Measurements from ENCODE around the gene DPP7. TPM values are rescaled to one million over a fixed set of nuclear protein-coding genes. Genes with fewer than 3 reads are reported as not detected.

The DPP7 gene
- total RNA-seq, 1 donor from 2014 or later: 150 TPM

DNA sequence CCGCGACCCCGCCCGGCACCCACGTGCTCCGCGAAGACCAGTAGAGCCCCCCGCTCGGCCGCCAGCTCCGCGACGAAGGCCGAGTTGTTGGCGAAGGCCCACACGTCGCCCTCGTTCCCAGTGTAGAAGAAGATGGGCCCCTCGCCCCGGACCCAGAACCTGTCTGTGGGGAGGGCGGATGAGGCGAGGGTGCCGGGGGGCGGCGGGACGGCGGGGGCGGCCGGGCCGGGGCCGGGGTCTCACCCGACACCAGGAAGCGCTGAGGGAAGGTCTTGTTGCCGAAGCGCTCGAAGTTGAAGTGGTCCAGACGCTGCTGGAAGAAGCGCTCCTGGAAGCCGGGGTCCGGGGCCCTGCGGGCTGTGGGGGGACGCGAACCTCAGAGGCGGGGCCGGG lies 317 bp downstream of the DPP7 start:
- no peak for DNase-seq (ENCODE audit: low spot score)
- intact Hi-C loops (cut with DNase I): no loop called here

DNA sequence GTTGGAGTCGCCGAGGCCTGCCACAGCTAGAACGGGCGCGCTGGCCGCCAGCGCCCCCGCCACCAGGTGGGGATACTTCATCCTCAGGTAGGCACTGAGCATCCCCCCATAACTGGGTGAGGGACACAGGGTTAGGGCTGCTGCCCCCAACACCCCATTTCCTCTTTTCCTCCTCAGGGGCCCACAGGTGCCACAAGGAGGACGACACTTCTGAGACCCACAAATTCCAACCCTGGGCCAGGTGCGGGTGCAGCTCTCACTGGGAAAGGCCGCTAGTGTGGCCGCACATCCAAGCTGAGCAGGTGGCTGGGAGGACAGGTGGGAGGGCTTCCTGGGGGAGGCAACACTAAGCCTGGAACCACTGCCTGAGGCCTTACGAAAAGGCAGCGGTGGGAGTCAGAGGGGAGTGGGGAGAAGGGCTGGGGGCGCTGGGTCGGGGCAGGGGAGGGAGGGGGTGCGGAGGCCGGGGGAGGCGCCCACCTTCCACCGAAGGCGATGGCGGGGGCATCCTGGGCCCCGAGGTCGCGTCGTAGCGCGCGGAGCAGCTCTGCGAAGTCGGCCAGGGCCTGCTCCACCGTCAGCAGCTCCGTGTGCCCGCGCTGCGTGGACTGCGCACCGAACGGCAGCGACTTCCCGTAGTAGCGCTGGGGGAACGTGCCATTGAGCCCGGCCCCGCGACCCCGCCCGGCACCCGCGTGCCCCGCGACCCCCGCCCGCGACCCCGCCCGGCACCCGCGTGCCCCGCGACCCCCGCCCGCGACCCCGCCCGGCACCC lies 961 bp downstream of the DPP7 start:
- DNase-seq (ENCODE audit: low spot score): no peak
- intact Hi-C loops (cut with DNase I): no loop called here

DNA sequence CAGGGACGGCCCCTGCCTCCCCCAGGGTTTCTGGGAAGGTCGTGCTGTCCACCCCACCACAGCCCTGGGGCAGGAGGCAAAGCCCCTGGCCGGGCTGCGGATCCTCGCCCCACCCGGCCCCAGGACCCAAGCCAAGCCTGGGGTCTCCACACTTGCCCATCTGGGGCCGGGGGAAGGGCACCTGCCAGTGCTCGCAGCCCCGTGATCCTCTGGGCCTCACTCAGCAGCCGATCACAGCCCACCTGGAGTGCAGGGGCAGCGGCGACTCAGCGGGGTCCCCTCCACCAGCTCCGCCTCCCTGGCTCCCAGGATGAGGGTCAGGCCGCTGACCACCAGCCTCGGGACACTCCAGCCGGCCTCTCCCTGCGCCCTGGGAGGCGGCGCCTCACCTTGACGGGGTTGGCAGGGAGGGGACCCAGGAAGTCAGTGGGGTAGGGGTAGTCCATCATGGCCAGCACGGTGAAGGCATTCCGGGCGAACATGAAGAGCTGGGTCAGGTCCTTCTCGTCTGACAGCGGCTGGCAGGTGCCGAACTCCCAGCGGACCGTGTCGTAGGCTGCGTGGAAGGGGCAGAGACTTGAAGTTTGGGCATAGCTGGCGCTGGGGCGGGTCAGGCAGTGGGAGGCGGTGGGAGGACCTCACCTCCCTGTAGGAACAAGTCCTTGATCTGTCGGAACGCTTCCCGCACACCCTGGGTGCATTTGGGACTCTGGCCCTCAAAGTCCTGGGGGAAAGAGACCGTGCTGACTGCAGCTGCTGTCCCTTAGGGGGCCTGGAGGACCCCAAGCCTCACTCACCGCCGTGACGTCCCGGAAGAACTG lies 1.8 kb downstream of the DPP7 start:
- intact Hi-C loops (cut with DNase I): no loop called here
- DNase-seq (ENCODE audit: low spot score): no peak

DNA sequence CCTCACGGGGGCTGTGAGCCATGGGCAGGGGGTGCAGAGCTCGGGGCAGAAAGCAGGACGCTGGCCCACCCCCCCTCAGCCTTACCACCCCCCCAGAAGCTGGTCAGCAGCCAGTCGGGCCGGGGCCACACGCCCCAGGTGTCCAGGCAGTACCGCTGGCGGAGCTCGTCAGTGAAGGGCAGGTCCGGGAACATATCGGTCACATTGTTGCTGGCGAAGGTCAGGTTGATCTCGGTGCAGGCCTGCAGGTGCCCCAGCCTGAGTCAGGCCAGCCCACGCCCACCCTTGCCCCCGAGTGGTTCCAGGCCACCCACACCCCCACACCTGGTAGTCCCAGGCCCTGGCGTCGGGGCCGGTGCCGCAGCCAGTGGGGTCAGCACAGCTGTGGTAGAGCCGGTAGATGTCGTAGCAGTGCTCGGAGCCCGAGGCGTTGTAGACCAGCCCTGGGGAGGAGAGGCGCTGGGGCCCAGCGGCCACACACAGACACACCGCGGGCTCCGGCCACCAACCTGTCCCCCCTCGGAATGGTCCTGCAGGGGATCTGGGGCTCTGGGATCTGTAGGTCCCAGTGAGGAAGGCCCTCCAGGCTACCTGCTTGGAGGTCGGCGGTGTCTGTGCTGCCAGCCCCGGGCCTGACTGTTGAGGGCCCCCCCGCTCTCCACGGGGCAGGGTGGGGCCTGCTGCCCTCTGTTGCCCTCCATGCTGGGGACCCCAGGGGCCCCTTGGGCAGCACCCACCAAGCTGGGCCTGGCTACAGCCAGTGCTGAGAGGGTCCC lies 2.6 kb downstream of the DPP7 start:
- DNase-seq (ENCODE audit: low spot score): no peak
- intact Hi-C loops (cut with DNase I): no loop called here

DNA sequence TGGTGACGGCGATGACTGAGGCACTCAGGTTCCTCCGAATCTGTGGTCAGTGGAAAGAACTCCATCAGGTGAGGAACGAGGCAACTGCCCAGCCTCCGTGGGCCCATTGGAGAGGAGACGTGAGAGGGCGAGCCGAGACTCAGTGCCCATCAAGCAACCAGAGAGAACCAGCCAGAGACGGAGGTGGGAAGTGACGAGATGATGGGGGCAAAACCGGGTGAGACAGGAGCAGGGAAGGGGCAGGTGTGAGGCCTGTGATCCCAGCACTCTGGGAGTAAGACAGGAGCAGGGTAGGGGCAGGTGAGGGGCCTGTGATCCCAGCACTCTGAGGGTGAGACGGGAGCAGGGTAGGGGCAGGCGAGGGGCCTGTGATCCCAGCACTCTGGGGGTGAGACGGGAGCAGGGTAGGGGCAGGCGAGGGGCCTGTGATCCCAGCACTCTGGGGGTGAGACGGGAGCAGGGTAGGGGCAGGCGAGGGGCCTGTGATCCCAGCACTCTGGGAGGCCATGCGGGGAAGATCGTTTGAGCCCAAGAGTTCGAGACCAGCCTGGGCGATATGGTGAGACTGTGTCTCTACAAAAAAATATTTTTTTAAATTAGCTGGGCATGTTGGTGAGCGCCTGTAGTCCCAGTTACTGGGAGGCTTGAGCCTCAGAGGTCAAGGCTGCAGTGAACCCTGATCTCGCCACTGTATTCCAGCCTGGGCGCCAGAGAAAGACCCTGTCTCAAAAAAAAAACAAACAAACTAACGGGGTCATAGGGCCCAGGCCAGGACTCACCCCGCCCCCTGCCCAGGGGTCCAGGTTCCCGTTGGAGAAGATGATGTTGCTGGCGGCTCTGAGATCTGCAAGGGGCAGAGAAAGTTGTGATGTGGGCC lies 3.4 kb downstream of the DPP7 start:
- intact Hi-C loops (cut with DNase I): no loop called here
- DNase-seq (ENCODE audit: low spot score): no peak

DNA sequence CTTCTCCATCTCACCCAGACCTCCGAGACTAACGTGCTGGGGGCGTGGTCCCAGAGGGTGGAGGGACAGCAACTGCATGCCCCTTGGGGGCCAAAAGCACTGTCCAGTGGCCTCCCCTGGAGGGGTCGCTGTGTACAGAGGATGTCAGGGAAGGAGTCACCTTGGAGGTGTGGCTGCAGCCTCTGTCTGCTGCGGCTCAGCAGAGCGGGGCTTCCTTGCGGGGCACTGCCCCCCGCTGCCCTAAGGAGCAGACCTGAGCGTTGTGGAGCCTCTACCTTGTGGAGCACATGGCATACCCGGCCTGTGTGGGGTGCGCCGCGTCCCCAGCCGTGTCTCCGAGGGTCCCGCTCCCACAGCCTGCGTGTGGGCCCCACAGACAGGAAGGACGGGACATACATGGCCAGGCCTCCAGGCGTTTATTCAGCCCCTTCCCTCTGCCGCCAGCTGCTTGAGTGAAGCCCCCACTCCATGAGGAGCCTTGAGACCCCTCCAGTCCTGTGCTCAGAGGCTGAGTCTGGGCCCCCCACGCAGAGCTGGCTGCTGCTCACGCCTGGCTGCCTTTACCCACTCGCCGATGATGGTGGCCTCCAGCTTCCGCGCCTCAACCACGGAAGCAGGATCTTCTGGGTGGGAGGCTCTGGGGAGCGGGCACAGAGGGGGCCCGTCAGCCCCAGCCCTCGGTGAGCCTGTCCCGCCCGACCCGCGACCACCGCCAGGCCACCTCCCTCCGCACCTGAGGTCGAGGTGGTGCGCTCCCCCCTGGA lies 4.2 kb downstream of the DPP7 start:
- intact Hi-C loops (cut with DNase I): no loop called here
- DNase-seq (ENCODE audit: low spot score): no peak

DNA sequence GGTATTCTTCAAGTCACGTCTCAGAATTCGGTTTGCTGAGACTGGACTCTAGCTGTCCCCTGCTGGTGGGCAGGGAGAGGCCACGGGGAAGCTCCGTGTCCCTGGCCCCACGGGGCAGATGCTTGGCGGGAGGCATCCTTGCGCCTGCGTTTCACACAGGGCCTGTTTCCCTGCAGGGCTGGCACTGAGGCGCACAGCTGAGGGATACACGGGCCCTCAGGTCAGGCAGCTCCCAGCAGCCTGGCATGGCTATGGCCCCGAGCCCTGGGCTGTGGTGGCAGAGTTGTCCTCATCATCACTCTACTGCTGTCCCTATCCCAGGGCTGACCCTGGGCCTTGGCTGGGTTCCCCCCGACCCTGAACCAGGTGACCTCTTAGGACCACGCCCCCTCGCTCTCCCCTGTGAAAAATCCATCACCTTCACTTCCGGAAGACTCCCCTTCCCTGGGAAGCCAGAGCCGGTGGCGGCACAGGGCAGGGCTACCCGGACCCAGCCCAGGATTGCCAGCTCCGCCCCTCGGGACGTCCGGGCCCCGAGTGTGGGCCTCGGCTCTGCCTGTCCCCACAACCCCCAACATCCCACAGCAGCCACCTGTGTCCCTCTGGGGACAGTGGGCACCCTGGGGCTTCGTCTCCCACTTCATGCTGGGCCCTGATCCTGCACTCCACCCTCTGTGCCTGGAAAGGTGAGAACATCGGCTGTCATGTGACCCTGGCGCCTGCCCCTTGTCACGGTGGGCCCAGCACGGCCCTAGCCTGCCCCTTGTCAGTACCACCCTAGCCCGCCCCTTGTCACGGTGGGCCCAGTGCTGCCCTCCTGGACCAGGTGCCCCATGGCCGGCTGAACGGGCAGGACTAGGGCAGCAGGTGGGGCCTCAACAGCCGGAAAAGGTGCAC lies 5.0 kb downstream of the DPP7 start:
- DNase-seq (ENCODE audit: low spot score): no peak
- intact Hi-C loops (cut with DNase I): no loop called here

DNA sequence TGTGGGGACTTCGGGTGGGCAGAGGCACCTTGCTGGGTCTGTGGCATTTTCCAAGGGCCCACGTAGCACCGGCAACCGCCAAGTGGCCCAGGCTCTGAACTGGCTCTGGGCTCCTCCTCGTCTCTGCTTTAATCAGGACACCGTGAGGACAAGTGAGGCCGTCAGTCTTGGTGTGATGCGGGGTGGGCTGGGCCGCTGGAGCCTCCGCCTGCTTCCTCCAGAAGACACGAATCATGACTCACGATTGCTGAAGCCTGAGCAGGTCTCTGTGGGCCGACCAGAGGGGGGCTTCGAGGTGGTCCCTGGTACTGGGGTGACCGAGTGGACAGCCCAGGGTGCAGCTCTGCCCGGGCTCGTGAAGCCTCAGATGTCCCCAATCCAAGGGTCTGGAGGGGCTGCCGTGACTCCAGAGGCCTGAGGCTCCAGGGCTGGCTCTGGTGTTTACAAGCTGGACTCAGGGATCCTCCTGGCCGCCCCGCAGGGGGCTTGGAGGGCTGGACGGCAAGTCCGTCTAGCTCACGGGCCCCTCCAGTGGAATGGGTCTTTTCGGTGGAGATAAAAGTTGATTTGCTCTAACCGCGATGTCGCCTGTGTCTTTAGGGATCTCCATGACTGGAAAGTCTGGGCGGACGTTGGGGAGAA lies 5.8 kb downstream of the DPP7 start:
- intact Hi-C loops (cut with DNase I): no loop called here

DNA sequence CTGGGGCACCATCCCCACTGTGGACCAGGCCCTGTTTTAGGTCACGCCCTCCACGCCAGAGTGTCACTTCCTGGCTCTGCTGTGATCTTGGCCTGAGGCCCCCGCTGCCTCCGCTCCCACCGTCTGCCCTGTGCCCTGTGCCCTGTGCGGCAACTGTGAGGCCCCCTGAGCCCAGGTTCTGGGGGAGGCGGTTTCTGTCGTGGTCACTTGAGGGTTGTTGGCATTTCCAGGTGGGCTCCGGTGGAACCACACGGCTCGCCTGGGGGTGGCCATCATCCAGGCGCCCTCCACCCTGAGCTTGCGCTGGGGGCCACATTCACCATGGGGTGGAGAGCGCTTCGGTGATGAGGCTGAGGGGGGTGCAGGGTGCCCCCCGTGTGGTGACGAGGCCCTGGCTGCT lies 6.6 kb downstream of the DPP7 start:
- DNase-seq (ENCODE audit: low spot score): no peak
- intact Hi-C loops (cut with DNase I): no loop called here

More for the DNA sequence above, 5.8 kb downstream of the DPP7 start:
- no peak for DNase-seq (ENCODE audit: low spot score)

DNA sequence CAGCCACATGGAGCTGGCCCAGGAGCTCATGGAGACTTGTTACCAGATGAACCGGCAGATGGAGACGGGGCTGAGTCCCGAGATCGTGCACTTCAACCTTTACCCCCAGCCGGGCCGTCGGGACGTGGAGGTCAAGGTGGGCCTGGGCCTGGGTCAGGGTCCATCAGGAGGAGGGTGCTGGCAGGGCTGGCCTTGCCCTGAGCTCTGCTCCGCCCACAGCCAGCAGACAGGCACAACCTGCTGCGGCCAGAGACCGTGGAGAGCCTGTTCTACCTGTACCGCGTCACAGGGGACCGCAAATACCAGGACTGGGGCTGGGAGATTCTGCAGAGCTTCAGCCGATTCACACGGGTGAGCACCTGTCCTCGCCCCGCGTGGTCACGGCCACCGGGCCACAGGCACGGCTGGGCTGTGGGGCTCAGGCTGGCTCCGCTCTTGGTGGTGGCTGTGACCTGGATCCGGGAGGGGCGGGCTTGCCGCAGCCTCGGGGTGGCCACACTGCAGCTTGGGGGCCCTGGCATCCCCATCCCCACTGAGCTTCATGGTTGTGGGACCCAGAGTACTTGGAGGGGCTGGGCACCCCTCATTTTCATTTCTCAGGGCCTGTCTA lies 7.1 kb downstream of the DPP7 start:
- DNase-seq (ENCODE audit: low spot score): no peak

DNA sequence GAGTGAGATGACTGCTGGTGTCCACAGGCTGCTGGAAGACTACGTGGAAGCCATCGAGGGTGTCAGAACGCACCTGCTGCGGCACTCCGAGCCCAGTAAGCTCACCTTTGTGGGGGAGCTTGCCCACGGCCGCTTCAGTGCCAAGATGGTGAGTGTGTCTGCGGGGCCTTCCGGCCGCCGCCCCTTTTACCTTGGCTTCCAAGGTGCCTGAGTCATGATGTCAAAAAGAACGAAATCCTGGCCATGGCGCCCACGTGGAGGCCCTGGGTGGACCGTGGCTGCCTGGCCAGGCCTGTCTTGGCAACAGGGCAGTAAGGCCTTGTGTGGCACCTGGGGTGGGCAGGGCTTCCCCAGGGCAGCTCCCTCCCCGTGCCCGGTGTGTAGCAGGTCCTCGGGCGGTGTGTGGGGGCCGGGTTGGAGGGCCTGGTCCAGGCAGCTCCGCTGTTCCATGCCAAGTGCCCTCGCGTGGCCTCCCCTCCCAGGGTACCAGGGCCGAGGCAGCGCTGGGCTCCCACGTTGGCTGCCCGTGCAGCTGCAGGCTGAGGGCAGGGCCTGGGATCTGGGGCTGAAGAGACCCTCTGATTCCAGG lies 7.8 kb downstream of the DPP7 start:
- intact Hi-C loops (cut with DNase I): no loop called here
- DNase-seq (ENCODE audit: low spot score): no peak

More for the DNA sequence above, 7.1 kb downstream of the DPP7 start:
- intact Hi-C loops (cut with DNase I): no loop called here

DNA sequence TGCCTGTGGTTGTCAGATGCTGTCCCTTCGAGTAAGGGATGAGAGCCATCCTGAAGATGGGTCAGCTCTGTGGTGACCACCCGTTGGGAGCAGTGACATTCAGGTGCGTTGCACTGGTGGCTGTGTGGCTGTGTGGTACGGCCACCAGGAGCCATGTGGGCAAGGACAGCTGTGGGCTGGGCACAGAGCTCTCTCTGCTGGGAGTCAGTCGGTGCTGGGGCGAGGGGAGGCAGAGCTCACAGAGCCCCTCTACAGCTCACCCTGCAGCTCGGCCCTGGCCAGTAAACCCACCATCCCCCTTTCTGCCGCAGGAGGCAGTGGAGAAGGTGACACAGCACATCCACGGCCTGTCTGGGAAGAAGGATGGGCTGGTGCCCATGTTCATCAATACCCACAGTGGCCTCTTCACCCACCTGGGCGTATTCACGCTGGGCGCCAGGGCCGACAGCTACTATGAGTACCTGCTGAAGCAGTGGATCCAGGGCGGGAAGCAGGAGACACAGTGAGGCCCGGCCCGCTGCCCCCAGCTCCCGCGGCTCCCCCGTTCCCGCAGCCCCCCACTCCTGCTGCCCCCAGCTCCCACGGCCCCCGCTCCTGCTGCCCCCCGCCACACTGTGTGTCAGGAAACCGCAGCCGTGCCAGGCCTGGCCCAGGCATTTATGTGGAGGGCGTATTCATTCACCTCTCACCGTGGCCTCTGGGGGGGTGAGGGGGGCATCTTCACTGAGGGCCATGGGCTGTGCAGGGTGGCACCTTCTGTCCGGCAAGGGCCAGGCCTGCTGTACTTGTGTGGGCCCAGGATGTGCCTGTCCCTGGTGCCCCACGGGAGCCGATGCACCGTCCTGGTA lies 8.5 kb downstream of the DPP7 start:
- no peak for DNase-seq (ENCODE audit: low spot score)
- intact Hi-C loops (cut with DNase I): no loop called here

DNA sequence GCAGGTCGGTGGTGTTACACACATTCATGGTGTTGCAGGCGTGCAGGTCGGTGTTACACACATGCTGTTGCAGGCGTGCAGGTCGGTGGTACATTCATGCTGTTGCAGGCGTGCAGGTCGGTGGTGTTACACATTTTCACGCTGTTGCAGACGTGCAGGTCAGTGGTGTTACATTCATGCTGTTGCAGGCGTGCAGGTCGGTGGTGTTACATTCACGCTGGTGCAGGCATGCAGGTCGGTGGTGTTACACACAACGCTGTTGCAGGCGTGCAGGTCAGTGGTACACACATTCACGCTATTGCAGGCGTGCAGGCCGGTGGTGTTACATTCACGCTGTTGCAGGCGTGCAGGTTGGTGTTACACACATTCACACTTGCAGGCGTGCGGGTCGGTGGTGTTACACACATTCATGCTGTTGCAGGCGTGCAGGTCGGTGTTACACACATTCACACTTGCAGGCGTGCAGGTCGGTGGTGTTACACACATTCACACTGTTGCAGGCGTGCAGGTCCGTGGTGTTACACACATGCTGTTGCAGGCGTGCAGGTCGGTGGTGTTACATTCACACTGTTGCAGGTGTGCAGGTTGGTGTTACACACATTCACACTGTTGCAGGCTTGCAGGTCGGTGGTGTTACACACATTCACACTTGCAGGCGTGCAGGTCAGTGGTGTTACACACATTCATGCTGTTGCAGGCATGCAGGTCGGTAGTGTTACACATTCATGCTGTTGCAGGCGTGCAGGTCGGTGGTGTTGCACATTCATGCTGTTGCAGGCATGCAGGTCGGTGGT lies 11.1 kb downstream of the DPP7 start:
- DNase-seq (ENCODE audit: low spot score): no peak
- intact Hi-C loops (cut with DNase I): no loop called here

DNA sequence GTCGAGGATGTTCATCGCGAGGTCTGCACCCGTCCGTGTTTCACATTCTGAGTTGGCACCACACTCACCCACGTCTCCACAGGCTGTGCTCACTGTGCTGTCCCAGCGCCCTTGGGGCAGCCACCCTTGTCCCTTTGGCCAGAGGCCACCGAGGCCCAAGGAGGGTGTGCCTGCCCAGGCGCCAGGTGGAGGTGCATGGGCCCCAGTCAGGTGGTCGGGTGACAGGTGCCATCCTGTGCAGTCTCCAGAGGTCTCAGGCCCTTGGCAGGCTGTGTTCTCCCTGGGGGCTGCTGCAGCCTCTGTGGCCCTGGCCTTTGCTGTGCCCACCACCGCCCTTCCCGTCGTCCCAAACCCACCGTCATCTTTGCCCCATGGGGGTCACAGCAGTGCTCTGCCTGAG lies 15.3 kb downstream of the DPP7 start:
- intact Hi-C loops (cut with DNase I): no loop called here
- no peak for DNase-seq (ENCODE audit: low spot score)

Data from cardiac septum (tissue), 1 donor.